Heart right ventricle (tissue), 16 donors: ENCODE results near the gene EFL1. TPM values are rescaled to one million over a fixed set of nuclear protein-coding genes. Genes with fewer than 3 reads are reported as not detected.
"Not testable (repeated sequence)": the region's sequence is repeated elsewhere in the genome, so short reads cannot be mapped to it uniquely, and the experiment has no call there.

Source experiments
- ATAC-seq, 8 donors: fragments of 200-7000 bp; cut with Tn5 transposase; one replicate each; pipeline ENCODE4 v1.9.1; 2020; ENCODE audit warnings: mild to moderate bottlenecking in 8 of 8, moderate library complexity in 8 of 8, moderate number of reproducible peaks in 1 of 8
- DNase-seq, 2 donors: peaks; one replicate each; pipeline ENCODE4 v3.0.0-alpha.2; 2020
- H3K27ac ChIP-seq, 10 donors: fragments of 200-600 bp; sonication (generic) in 2 of 10; one replicate each; pipeline versions ENCODE4 v1.5.0 to v1.8.0; 2020 to 2022; ENCODE audit warnings: mild to moderate bottlenecking in 3 of 10
- H3K27me3 ChIP-seq, 7 donors: fragments of 200-600 bp; one replicate each; pipeline ENCODE4 v1.8.0; 2021 to 2022; ENCODE audit warnings: mild to moderate bottlenecking in 2 of 7
- H3K36me3 ChIP-seq, 9 donors: fragments of 200-600 bp; sonication (generic) in 1 of 9; one replicate each; pipeline versions ENCODE4 v1.5.0 to v1.8.0; 2020 to 2022; ENCODE audit warnings: mild to moderate bottlenecking in 2 of 9
- H3K4me1 ChIP-seq, 9 donors: fragments of 200-600 bp; sonication (generic) in 1 of 9; one replicate each; pipeline versions ENCODE4 v1.5.0 to v1.8.0; 2020 to 2022; ENCODE audit warnings: mild to moderate bottlenecking in 4 of 9
- H3K4me3 ChIP-seq, 10 donors: fragments of 200-600 bp; sonication (generic) in 2 of 10; one replicate each; pipeline versions ENCODE4 v1.5.0 to v1.8.0; 2020 to 2022; ENCODE audit warnings: mild to moderate bottlenecking in 7 of 10, moderate library complexity in 2 of 10
- H3K9me3 ChIP-seq, 11 donors: fragments of 200-600 bp in 10 of 11; sonication (generic) in 2 of 11; one replicate each; pipeline versions ENCODE4 v1.5.0 to v1.8.0; 2013 to 2022; ENCODE audit warnings: mild to moderate bottlenecking in 2 of 11, control low read depth in 1 of 11, moderate library complexity in 1 of 11
- WGBS, 2 donors: extraction: QIAGEN DNeasy Blood & Tissue Kit; methylation state at CpG; one replicate each; pipeline ENCODE4 v1.1.7; 2013; ENCODE audit warnings: inconsistent platforms in 1 of 2; 5-methylcytosine and 5-hydroxymethylcytosine counted together
- intact Hi-C, 10 donors: fragments of 100-400 bp; cut with DNase I; formaldehyde crosslinking; loops; one replicate each; pipeline versions ENCODE4 v1.11.1 to v1.14.2; 2022
- polyA plus RNA-seq, 2 donors: library from polyadenylated mRNA; stranded (reverse); fragments of 200-250 nt; gene quantifications; one replicate each; pipeline ENCODE4 v1.2.3, GENCODE V29; 2013
- total RNA-seq, 10 donors: library from RNA; stranded (reverse); fragmentation: NEBNext Ultra II Directional in 3 of 10; extraction: Animal tissue kit (Norgen Biotek cat#: 25700) in 3 of 10; gene quantifications; one replicate each; pipeline versions ENCODE4 v1.2.1 to v1.2.4, GENCODE V29; 2021 to 2023
- TF ChIP-seq, protein P1 (sequence below), 9 donors: fragments of 200-600 bp; sonication (generic) in 2 of 9; IDR thresholded peaks; one replicate each; pipeline versions ENCODE4 v1.5.0 to v1.8.0; 2021 to 2022; ENCODE audit warnings: antibody characterized with exemption in 9 of 9, mild to moderate bottlenecking in 5 of 9, moderate library complexity in 1 of 9
- donor health status: Arrhythmogenic right ventricular cardiomyopathy.
- donor health status: ischemic (EF 13 %, LVEDD 7.1; RV severe dilation, severe dysfunction).
- donor health status: healthy with polysubstance abuse.
- donor health status: DM: no; HTN: yes; CAD: no.
- donor health status: DM: no; HTN: no; CAD: no.
- donor health status: ischemic (EF 25% LVEDD 6.9; RV normal size, moderate dysfunction).
- donor health status: ischemic (EF 25% LVEDD 5.7; RV mildly dilated, moderate dysfunction).
- donor health status: healthy.
- donor health status: DM: yes; HTN: yes; CAD: no.
- donor health status: Ischemic cardiomyopathy.
- donor health status: ischemic (EF 35%, LVEDD 5.7; RV mildly dilated, moderate dysfunction).
- donor health status: nonischemic (EF 11% LVEDD 7.7; RV severe dilation, severe dysfunction).
- donor health status: DM: yes; HTN: yes; CAD: no.
- donor health status: PGD.
- donor health status: ischemic (EF 29% LVEDD 5.4; RV normal size, mild dysfunction).
- donor health status: nonischemic (EF 23%, LVEDD 6.1; RV moderate dilation, normal function).

The EFL1 gene
- total and polyA plus RNA-seq, 12 donors = 3.7 to 19.3 (median 13.5) TPM

DNA sequence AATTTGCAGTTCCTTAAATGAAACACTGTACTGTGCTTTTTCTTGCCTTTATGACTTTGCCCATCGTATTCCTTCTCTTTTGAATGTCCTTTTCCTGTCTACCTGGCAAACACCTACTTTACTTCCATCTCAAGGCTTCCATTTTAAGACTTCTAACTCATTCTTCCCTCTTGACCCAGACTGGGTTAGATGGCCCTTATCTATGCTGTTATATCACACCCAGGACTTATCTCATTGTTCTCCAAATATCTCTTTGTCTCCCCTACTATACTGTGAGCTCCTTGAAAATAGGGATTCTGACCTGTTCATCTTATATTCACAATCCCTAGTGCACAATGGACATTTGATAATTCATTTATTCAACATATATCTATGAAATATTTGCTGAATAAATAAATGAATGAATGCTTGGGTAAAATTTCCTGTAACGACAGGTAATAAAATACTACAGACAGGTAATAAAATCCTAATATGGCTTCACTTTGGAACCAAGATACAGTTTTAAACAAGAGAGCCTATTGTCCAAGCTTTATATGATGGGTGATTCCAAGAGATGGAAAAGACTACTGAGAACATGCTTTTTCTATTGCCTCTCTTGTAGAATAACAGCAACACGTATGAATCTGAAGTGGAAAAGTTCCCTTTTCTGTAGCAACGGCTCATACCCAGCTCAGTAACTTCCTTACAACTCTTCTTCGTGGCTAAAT, 22.7 kb downstream of the EFL1 start:
- WGBS, 2 donors = 97 to 98% methylated on average over 5 of the region's 5 CpGs
- no peak overlapping the region for H3K27ac ChIP-seq
- no peak for DNase-seq
- no peak overlapping the region for H3K4me3 ChIP-seq
- ATAC-seq = no peak
- H3K9me3 ChIP-seq = no peaks in the 10 kb centered on the region
- H3K36me3 ChIP-seq = peaks cover 0 to 77% (median 22%) of the 10 kb centered on the region in 9 donors
- no peaks in the 10 kb centered on the region for H3K27me3 ChIP-seq
- intact Hi-C loops = no loop called here
- no peaks in the 10 kb centered on the region for H3K4me1 ChIP-seq
- TF ChIP-seq, protein P1, sequence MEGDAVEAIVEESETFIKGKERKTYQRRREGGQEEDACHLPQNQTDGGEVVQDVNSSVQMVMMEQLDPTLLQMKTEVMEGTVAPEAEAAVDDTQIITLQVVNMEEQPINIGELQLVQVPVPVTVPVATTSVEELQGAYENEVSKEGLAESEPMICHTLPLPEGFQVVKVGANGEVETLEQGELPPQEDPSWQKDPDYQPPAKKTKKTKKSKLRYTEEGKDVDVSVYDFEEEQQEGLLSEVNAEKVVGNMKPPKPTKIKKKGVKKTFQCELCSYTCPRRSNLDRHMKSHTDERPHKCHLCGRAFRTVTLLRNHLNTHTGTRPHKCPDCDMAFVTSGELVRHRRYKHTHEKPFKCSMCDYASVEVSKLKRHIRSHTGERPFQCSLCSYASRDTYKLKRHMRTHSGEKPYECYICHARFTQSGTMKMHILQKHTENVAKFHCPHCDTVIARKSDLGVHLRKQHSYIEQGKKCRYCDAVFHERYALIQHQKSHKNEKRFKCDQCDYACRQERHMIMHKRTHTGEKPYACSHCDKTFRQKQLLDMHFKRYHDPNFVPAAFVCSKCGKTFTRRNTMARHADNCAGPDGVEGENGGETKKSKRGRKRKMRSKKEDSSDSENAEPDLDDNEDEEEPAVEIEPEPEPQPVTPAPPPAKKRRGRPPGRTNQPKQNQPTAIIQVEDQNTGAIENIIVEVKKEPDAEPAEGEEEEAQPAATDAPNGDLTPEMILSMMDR (IDR thresholded peaks at IDR 0.05) = no peak

DNA sequence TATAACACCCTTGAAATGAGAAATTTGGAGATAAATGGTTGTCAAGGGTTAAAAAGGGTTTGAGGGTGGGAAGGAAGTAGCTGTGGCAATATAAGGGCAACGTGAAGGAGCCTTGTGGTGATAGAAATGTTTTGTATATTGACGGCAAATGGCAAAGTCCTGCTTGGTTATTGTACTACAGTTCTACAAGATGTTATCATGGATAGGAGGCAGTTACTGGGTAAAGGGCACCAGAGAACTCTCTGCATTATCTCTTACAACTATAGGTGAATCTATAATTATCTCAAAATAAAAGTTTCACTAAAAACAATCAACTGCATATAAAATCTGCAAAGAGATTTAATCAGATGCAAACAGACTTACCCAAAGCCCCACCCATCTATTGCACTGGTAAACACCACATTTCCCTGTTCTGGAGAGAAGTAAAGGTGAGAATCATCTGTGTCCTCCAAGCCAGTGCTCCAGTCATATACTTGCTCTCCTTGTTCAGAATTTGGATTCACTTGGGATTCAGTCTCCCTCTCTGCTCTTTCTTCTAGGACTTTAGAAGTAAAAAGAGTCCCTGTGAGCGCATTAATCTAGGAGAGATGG, 24.5 kb downstream of the EFL1 start:
- H3K36me3 ChIP-seq = peaks cover 0 to 67% (median 22%) of the 10 kb centered on the region in 9 donors
- H3K27me3 ChIP-seq, H3K4me1 ChIP-seq, H3K27ac ChIP-seq, H3K9me3 ChIP-seq, DNase-seq, ATAC-seq, H3K4me3 ChIP-seq, intact Hi-C loops: not testable (repeated sequence)
- WGBS, 2 donors = 60 to 72% methylated on average over 2 to 3 of the region's 3 CpGs

DNA sequence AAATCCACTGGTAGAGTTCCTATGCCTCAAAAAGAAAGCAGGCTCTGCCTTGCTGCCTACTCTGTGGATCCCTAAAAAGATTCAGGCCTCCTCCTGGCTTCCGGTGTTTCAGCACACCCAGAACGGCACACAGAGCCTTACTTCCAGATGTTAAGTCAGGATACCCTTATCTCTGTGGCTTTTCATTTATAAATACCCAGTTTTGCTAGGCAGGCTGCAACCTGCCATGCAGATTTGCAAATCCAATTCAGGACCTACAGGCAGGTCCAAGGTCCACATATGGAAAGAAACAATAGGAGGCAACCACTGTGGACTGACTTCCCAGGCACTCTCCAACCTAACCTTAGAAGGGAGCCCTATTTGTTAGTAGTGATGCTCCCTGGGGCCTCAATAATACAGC, 30.7 kb downstream of the EFL1 start:
- Histone ChIP-seq H3K4me3 (no peak overlapping the region), H3K9me3 (no peaks in the 10 kb centered on the region), H3K4me1 (no peaks in the 10 kb centered on the region), H3K36me3 (peaks cover 0 to 62% (median 7%) of the 10 kb centered on the region in 9 donors), H3K27me3 (no peaks in the 10 kb centered on the region), H3K27ac (no peak overlapping the region)
- ATAC-seq = no peak
- no peak for DNase-seq
- TF ChIP-seq, protein P1 (IDR thresholded peaks at IDR 0.05) = no peak
- 86 to 90% methylated on average over 2 of the region's 2 CpGs for whole genome bisulfite sequencing, 2 donors
- intact Hi-C loops = no loop called here

DNA sequence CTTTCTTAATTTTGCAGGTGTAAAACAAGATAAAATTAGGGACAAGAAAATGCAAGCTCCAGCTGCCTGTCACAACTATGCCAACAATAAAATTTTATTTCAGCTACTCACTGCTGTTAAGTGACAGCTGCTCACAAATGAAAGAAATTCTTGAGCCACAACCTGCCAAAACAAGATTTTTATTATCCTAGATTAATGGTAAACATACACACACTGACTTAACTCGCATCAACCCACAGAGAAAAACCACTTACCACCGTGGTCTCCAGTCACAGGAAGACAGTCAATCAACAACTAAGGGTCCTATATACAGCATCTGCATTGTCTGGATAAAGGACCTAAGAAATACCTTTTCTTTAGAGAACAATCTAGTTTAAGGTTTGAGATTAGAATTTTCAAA, 31.3 kb downstream of the EFL1 start:
- no peak overlapping the region for H3K27ac ChIP-seq
- peaks cover 0 to 62% (median 7%) of the 10 kb centered on the region in 9 donors for H3K36me3 ChIP-seq
- intact Hi-C loops = no loop called here
- H3K4me1 ChIP-seq = no peaks in the 10 kb centered on the region
- DNase-seq = no peak
- H3K4me3 ChIP-seq = no peak overlapping the region
- ATAC-seq = no peak
- H3K27me3 ChIP-seq = no peaks in the 10 kb centered on the region
- 85 to 86% methylated on average over 2 of the region's 2 CpGs for WGBS, 2 donors
- TF ChIP-seq, protein P1 (IDR thresholded peaks at IDR 0.05) = no peak
- H3K9me3 ChIP-seq = no peaks in the 10 kb centered on the region

DNA sequence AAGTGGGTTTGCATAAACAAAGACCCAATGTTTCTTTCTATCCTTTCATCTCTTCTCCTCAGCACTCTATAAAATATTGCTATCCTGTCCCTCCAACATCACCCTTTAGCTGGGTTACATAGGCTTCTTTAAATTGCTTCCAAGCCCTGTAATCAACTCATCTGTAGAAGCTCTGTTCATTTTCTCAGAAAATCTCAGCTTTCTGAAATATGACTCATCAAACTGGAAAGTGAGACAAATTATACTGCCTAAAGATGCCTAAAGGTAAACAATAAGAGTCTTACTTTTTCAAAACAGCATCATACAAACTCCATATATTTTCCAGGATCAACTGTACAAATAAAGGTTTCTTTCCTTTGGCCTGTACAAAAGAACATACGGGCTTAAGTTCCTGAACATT, 33.8 kb downstream of the EFL1 start:
- DNase-seq (no peak), ATAC-seq (no peak)
- intact Hi-C loops = no loop called here
- 91 to 94% methylated on average over 1 of the region's 1 CpG for WGBS, 2 donors
- Histone ChIP-seq H3K36me3 (peaks cover 0 to 65% (median 15%) of the 10 kb centered on the region in 9 donors), H3K27me3 (no peaks in the 10 kb centered on the region), H3K4me1 (no peaks in the 10 kb centered on the region), H3K4me3 (no peak overlapping the region), H3K27ac (no peak overlapping the region), H3K9me3 (no peaks in the 10 kb centered on the region)
- TF ChIP-seq, protein P1 (IDR thresholded peaks at IDR 0.05) = no peak
